ENCODE data around the gene SFXN5. TPM values are rescaled to one million over a fixed set of nuclear protein-coding genes. Genes with fewer than 3 reads are reported as not detected.

The SFXN5 gene
- total RNA-seq, 1 donor from 2014 or later = 13.7 TPM

DNA sequence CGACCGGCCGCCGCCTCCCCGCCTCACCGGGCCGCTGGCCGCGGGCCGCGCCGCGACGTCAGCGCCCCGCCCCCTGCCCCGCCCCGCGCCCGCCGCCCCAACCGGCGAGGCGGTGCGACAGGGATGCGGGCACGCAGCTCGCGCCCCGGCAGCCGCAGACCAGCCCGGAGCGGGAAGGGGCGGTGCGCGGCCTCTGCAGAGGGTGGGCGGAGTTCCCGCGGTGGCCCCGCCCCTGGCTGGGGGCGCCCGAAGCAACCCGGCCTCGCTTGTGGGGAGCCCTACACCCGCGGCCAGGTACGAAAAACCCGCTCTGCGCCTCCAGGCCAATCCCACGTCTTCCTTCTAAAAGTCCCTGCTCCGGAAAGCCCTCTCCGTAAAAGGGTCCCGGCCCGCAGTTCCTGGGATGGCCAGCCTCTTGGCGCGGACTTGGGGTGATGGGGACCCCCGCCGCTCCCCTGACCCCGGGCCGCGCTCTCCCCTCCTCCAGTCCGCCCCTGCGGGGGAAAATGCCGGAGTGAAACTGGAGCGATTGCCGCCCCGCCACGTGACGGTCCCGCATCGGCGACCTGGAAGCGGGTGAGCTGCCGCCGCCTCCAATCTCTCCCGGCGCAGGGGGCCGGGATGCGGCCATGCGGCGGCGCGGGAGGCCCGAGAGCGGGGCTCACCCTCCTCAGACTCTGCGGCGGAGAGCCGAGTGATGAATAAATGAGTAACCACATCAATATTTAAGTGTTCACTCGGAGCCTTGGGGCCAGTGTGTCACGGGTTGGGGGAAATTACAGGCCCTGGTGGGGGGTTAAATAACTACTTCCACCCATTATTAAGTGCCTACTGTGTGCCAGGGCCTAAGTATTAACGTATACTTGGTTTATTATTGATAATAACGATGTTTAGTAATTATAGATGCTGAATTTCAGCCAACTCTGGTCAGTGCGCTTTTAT is 41.7 kb upstream of the SFXN5 start, which contains the start of gene RAB11FIP5:
RAB11FIP5 (minus strand) TSS at position 36 of the 942 bp plus-strand sequence. CDS start 171 bp downstream, outside the sequence.
- TF ChIP-seq, protein P1, sequence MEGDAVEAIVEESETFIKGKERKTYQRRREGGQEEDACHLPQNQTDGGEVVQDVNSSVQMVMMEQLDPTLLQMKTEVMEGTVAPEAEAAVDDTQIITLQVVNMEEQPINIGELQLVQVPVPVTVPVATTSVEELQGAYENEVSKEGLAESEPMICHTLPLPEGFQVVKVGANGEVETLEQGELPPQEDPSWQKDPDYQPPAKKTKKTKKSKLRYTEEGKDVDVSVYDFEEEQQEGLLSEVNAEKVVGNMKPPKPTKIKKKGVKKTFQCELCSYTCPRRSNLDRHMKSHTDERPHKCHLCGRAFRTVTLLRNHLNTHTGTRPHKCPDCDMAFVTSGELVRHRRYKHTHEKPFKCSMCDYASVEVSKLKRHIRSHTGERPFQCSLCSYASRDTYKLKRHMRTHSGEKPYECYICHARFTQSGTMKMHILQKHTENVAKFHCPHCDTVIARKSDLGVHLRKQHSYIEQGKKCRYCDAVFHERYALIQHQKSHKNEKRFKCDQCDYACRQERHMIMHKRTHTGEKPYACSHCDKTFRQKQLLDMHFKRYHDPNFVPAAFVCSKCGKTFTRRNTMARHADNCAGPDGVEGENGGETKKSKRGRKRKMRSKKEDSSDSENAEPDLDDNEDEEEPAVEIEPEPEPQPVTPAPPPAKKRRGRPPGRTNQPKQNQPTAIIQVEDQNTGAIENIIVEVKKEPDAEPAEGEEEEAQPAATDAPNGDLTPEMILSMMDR (IDR thresholded peaks at IDR 0.05; ENCODE audit: partially characterized antibody, unreplicated experiment) = peak; percentile 16
- Mint-ChIP-seq H3K9me3 (ENCODE audit: unreplicated experiment) (peaks cover 7% of the 10 kb centered on the region), H3K4me1 (ENCODE audit: low read depth, unreplicated experiment) (peaks cover 14% of the 10 kb centered on the region), H3K4me3 (ENCODE audit: unreplicated experiment) (peak within 1 kb of the TSS; percentile 91), H3K27ac (ENCODE audit: unreplicated experiment) (peak within 1 kb of the TSS; percentile 81), H3K27me3 (ENCODE audit: unreplicated experiment) (peaks cover 3% of the 10 kb centered on the region), H3K36me3 (ENCODE audit: unreplicated experiment) (no peaks in the 10 kb centered on the region)
- peak; percentile 85 for DNase-seq

DNA sequence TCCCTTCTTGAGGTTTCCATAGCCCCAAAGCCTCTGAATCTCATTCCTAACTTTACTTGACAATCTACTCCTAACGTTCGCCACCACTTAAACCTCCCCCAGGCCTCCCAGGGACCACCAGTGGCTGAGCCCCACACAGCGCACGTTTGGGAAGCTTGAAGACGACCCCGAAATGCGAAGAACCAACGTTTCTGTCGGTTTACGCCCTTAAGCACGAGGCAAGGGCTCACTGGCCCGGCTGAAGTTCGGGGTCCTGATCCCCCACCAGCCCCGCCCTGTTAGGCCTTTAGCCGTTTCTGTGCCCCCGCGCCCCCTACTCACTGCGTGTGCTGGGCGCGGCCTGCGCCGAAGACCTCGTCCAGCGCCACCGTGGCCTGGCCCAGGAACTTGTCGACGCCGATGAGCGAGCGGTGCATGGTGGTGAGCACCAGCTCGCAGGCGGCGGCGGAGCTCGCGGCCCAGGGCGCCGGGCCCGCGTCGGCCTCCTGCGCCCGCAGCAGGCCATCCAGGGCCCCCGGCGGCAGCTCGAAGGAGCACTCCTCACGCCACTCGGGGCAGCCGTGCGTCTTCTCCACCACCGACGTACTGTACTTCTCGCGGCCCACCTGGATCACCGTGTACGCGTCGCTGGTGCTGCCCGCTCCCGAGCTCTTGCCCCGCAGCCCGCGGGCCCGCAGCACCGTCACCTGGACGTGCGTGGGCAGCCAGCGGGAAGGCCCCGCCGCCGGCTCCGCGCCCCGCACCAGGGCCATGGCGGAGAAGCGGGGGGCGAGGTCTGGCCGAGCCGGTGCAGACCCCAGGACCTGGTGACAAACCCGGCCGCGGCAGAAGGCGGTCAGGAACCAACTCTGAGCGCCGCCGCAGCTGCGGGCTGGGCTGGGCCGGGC is 40.8 kb upstream of the SFXN5 start:
- peak overlapping the region; percentile 91 for H3K4me3 Mint-ChIP-seq (ENCODE audit: unreplicated experiment)
- TF ChIP-seq, protein P1 (IDR thresholded peaks at IDR 0.05; ENCODE audit: partially characterized antibody, unreplicated experiment) = no peak
- peaks cover 18% of the 10 kb centered on the region for H3K4me1 Mint-ChIP-seq (ENCODE audit: low read depth, unreplicated experiment)
- peaks cover 7% of the 10 kb centered on the region for H3K9me3 Mint-ChIP-seq (ENCODE audit: unreplicated experiment)
- DNase-seq = peak; percentile 63
- peak overlapping the region; percentile 81 for H3K27ac Mint-ChIP-seq (ENCODE audit: unreplicated experiment)
- peaks cover 4% of the 10 kb centered on the region for H3K27me3 Mint-ChIP-seq (ENCODE audit: unreplicated experiment)
- no peaks in the 10 kb centered on the region for H3K36me3 Mint-ChIP-seq (ENCODE audit: unreplicated experiment)

DNA sequence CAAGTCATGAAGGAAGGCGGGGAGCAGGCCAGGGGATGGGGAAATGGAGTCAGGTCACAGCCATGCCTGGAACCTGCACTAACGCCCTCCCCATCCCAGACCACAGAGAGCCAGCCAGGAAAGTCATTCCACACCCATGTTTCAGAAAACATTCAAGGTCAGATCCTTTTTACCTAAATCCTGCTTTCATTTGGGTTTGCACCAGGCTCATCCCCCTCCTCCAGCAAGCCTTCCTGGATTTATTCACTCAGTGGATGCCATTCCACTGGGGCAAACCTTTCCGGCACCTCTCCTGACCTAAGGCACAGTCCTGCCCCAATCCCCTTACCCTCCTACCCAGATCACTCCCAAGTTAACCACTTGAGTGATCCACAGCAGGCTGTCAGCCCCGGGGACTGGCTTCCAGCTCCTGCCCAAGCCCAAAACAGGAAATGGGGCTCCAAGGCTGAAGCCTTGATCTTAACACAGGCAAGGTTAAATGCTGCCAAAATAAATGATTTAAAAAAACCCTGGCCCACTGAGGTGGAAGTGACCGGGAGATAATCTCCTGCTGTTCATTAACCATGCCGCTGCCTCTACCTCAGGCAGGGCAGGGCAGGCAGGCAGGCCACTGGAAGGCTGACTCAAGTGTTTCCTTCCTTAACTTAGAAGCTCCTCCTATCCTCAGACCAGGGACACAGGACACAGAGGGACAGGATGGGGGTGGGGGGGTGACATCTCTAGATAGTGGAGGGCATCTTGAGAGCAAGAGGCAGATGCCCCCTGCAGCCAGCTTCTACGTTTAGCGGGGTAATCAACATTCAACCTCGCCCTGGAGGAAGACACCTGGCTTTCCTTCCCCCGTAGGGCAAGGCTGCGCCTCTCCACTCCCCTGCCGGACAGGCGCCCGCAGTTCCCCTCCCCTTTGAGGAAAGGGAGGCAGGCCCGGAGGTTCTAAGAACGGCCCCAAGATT is 39.8 kb upstream of the SFXN5 start:
- Mint-ChIP-seq H3K36me3 (ENCODE audit: unreplicated experiment) (no peaks in the 10 kb centered on the region), H3K27me3 (ENCODE audit: unreplicated experiment) (peaks cover 7% of the 10 kb centered on the region), H3K27ac (ENCODE audit: unreplicated experiment) (peak overlapping the region; percentile 81), H3K4me3 (ENCODE audit: unreplicated experiment) (peak overlapping the region; percentile 91), H3K4me1 (ENCODE audit: low read depth, unreplicated experiment) (peaks cover 23% of the 10 kb centered on the region), H3K9me3 (ENCODE audit: unreplicated experiment) (peaks cover 7% of the 10 kb centered on the region)
- DNase-seq = no peak
- TF ChIP-seq, protein P1 (IDR thresholded peaks at IDR 0.05; ENCODE audit: partially characterized antibody, unreplicated experiment) = no peak

DNA sequence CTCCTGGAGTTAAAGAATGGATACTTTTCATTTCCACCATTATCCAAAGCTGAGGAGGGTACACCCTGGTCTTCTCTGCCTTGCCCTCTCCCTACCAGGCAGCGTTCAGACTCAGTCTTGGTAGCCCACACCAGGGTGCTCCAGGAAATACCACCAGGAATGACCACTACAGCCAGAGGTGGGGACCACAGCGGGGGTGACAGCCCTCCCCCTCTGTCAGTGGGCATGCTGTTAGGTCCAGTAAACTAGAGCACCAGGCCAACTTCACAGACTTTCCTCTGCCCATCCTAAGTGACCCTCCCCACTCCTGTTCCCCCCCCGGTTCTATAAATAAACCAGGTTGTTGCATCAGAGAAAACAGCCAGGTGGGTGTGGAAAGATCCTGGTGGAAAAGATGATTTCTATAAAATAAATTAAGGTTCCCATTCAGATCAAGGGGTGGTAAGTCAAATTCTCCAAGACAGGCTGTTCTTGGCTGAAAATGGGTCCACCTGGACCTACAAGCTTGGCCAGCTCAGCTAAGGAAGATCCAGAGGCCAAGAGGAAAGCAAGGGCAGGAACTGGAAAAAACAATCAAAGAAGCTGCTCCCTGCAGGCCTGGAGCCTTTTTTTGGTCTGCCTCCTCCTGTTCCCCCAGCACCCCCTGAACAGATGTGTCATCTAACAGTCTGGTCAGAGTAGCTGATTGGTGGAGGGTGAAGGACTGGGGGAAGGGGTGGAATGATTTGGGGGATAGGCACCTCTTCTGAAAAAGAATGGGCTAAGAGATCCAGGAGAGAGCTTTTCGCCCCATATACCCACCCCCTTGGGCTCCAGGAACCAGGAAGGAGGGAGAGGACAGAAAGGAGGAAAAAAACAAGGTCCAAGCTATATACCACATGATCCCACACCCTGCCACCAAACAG is 38.9 kb upstream of the SFXN5 start:
- Mint-ChIP-seq H3K9me3 (ENCODE audit: unreplicated experiment) (peaks cover 7% of the 10 kb centered on the region), H3K36me3 (ENCODE audit: unreplicated experiment) (no peaks in the 10 kb centered on the region), H3K4me1 (ENCODE audit: low read depth, unreplicated experiment) (peaks cover 23% of the 10 kb centered on the region), H3K27me3 (ENCODE audit: unreplicated experiment) (peaks cover 7% of the 10 kb centered on the region), H3K4me3 (ENCODE audit: unreplicated experiment) (peak overlapping the region; percentile 91), H3K27ac (ENCODE audit: unreplicated experiment) (peak overlapping the region; percentile 43)
- TF ChIP-seq, protein P1 (IDR thresholded peaks at IDR 0.05; ENCODE audit: partially characterized antibody, unreplicated experiment) = no peak
- DNase-seq = no peak
